ENCODE measurements around the gene B4GALT5.

The B4GALT5 gene

DNA sequence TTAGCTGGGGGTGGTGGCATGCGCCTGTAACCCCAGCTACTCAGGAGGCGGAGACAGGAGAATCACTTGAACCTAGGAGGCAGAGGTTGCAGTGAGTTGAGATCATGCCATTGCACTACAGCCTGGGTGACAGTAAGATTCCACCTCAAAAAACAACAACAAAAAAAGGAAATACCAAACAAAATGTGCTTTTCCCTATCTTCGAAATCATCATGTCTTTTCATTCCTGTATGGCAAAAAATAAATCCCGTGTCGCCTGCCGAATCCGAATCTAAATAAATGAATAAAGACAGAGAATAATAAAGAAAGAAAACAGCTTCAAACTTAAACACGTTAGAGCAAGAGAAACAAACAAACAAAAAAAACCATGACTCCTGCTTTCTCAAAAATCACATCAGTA, 11.8 kb downstream of the B4GALT5 start:
- TF ChIP-seq, protein P1, sequence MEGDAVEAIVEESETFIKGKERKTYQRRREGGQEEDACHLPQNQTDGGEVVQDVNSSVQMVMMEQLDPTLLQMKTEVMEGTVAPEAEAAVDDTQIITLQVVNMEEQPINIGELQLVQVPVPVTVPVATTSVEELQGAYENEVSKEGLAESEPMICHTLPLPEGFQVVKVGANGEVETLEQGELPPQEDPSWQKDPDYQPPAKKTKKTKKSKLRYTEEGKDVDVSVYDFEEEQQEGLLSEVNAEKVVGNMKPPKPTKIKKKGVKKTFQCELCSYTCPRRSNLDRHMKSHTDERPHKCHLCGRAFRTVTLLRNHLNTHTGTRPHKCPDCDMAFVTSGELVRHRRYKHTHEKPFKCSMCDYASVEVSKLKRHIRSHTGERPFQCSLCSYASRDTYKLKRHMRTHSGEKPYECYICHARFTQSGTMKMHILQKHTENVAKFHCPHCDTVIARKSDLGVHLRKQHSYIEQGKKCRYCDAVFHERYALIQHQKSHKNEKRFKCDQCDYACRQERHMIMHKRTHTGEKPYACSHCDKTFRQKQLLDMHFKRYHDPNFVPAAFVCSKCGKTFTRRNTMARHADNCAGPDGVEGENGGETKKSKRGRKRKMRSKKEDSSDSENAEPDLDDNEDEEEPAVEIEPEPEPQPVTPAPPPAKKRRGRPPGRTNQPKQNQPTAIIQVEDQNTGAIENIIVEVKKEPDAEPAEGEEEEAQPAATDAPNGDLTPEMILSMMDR (IDR thresholded peaks at IDR 0.05; ENCODE audit: low read depth, low read length) = no peak
- DNase-seq (ENCODE audit: low read depth, low spot score) = no peak
- H3K4me3 ChIP-seq (ENCODE audit: low read depth, low read length) = no peak overlapping the region
- in situ Hi-C loops (cut with HindIII; ENCODE audit: low sequenced_read_pairs) = no loop called here

DNA sequence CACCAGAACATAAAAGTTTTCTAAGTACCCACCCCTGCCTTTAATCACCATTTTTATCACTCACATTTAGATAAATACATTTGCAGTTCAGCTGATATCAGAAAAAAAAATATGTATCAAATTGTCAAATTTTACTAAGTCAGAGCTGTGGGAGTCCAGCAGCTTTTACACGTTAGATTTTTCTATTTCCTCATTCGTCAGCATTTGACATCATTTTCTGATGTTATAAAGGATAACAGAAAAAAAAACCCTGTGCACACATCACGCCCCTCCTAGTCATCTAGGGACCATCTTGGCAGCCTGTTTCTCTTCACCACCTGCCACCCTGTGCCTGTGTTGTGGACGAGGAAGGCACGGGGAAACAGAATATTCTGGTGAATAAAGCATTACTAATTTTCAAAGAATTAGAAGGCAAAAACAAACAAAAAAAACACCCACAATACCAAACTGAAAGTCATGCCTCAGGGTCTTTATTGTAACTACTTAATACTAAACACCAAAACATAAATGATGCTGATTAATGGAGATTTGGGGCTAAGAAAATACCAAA, 12.4 kb downstream of the B4GALT5 start:
- no peak for DNase-seq (ENCODE audit: low read depth, low spot score)
- no peak overlapping the region for H3K4me3 ChIP-seq (ENCODE audit: low read depth, low read length)
- in situ Hi-C loops (cut with HindIII; ENCODE audit: low sequenced_read_pairs) = no loop called here
- TF ChIP-seq, protein P1 (IDR thresholded peaks at IDR 0.05; ENCODE audit: low read depth, low read length) = no peak

DNA sequence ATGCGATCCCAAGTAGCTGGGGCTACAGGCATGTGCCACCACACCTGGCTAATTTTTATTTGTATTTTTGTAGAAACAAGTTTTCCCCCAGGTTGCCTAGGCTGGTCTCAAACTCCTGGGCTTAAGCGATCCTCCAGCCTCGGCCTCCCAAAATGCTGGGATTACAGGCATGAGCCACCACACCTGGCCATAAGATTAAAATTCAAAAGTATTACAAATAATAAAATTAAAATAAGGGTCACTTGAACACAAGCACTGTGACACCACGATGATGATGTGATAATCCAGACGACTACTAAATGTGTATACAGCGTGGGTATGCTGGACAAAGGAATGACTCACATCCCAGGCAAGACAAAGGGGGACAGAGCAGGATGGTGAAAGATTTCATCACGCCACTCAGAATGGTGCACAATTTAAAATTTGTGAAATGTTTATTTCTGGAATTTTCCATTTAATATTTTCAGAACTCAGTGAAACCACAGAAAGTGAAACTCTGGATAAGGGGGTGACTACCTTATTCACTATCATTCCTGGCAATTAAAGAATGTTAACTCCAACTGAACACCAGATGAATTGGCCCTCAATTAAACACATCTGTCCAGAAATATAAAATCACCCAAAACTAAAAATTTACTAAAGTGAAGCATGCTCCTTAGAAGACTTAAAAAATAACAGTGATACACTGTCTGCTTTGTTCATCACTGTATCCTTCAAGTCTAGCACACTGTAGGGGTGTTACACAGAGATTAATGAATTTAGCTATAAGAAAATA, 13.1 kb downstream of the B4GALT5 start:
- peak; percentile 75 for DNase-seq (ENCODE audit: low read depth, low spot score)
- in situ Hi-C loops (cut with HindIII; ENCODE audit: low sequenced_read_pairs) = no loop called here
- H3K4me3 ChIP-seq (ENCODE audit: low read depth, low read length) = no peak overlapping the region
- TF ChIP-seq, protein P1 (IDR thresholded peaks at IDR 0.05; ENCODE audit: low read depth, low read length) = no peak

DNA sequence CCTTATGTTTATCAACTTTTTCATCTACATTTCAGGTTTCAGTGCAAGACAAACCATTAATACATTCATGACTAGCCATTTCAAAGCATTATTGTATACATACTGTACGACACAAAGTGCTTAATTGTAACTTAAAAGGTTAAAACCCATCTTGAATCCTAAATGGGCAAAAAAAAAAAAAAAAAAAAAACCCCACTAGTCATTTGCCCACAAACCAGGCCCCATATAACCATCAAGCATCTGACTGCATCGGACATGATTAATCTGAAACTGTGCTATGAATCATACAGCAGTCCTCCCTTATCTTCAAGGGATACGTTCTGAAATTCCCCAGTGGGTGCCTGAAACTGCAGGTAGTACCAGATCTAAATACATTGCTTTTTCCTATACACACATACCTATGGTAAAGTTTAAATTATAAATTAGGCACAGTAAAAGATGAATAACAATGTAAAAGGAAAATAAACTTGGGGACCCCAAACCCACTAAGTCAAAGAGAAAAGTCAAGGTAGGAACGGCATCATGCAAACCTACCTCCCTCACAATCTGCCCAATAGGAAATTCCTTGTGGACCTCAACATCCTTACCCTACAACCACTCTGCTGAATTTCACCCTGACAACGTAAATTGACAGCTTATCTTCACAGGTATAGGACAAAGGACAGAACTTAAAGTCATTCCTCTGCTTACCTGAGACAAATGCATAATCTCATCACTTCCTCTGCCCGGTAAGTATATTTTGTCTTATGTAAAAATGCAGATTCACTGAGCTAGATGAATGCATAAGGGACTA, 14.3 kb downstream of the B4GALT5 start:
- in situ Hi-C loops (cut with HindIII; ENCODE audit: low sequenced_read_pairs) = no loop called here
- no peak for DNase-seq (ENCODE audit: low read depth, low spot score)
- no peak overlapping the region for H3K4me3 ChIP-seq (ENCODE audit: low read depth, low read length)
- TF ChIP-seq, protein P1 (IDR thresholded peaks at IDR 0.05; ENCODE audit: low read depth, low read length) = no peak

DNA sequence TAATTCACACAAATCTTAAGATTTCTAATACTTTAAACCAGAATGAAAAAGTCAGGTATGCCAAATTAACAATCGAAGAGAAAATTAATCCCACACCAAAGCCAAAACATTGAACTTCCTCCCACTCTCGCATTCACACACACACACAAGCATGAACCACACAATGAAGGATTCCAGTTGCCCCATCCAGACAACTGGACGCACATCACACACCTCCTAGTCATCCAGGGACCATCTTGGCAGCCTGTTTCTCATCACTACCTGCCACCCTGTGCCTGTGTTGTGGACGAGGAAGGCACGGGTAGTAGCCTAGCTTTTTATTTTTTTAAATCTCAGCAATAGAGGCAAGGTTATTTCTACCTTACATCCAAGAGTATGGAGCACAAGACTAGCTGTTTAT, 15.2 kb downstream of the B4GALT5 start:
- H3K4me3 ChIP-seq (ENCODE audit: low read depth, low read length) = no peak overlapping the region
- no peak for DNase-seq (ENCODE audit: low read depth, low spot score)
- in situ Hi-C loops (cut with HindIII; ENCODE audit: low sequenced_read_pairs) = no loop called here
- TF ChIP-seq, protein P1 (IDR thresholded peaks at IDR 0.05; ENCODE audit: low read depth, low read length) = no peak

DNA sequence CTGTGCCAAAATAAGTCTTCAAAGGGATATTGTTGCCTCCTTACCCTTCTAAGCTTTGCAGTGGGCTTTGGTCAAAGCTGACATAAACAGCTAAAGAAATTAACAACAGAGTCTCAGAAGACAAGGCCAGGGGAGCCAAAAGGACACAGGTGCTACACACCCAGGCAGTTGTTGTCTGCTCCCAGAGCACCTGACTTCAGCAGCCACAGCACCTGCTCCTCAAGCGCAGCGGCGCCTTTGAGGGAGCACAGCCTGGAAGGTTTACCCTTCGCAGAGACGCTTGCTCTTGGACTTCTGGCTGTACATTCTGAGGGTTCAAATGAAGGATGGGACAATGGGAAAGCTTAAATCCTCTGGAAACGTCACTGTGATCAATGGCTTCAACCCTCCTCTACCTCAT, 16.6 kb downstream of the B4GALT5 start:
- in situ Hi-C loops (cut with HindIII; ENCODE audit: low sequenced_read_pairs) = no loop called here
- H3K4me3 ChIP-seq (ENCODE audit: low read depth, low read length) = no peak overlapping the region
- TF ChIP-seq, protein P1 (IDR thresholded peaks at IDR 0.05; ENCODE audit: low read depth, low read length) = no peak
- no peak for DNase-seq (ENCODE audit: low read depth, low spot score)
